Left ventricle myocardium inferior (tissue), 1 donor: Measurements from ENCODE around the gene SYNGR4. TPM values are rescaled to one million over a fixed set of nuclear protein-coding genes. Genes with fewer than 3 reads are reported as not detected.
"Not testable (repeated sequence)": the region's sequence is repeated elsewhere in the genome, so short reads cannot be mapped to it uniquely, and the experiment has no call there.

Source experiments
- DNase-seq: peaks from one replicate; pipeline ENCODE4 v3.0.0-alpha.2; 2020
- H3K27ac ChIP-seq: fragments of 200-600 bp; replicated peaks from 2 replicates; pipeline ENCODE4 v1.8.0; 2021
- H3K27me3 ChIP-seq: fragments of 200-600 bp; 2 replicates; pipeline ENCODE4 v1.8.0; 2021; ENCODE audit warnings: low read depth
- H3K36me3 ChIP-seq: fragments of 200-600 bp; 2 replicates; pipeline ENCODE4 v1.8.0; 2021
- H3K4me1 ChIP-seq: fragments of 200-600 bp; 2 replicates; pipeline ENCODE4 v1.8.0; 2021
- H3K4me3 ChIP-seq: fragments of 200-600 bp; 2 replicates; pipeline ENCODE4 v1.8.0; 2021; ENCODE audit warnings: mild to moderate bottlenecking, moderate library complexity
- H3K9me3 ChIP-seq: fragments of 200-600 bp; replicated peaks from 2 replicates; pipeline ENCODE4 v1.8.0; 2021
- CTCF ChIP-seq: fragments of 200-600 bp; IDR thresholded peaks from 2 replicates; pipeline ENCODE4 v1.8.0; 2021; ENCODE audit warnings: antibody characterized with exemption, mild to moderate bottlenecking, borderline replicate concordance
- intact Hi-C: fragments of 100-400 bp; cut with micrococcal nuclease; formaldehyde crosslinking; loops from one replicate; pipeline ENCODE4 v1.11.0; 2022
- long read RNA-seq: library from polyadenylated mRNA; unstranded; transcript quantifications from one replicate; pipeline ENCODE4 v2.0.0, GENCODE V29; 2021
- total RNA-seq: library from RNA; stranded (reverse); fragmentation: NEBNext Ultra II Directional; extraction: Animal tissue kit (Norgen Biotek cat#: 25700); gene quantifications from one replicate; pipeline ENCODE4 v1.2.1, GENCODE V29; 2021
- donor health status: DM: no; HTN: yes; CAD: no; lungs with severe emphysema.

The SYNGR4 gene
- not detected for total RNA-seq
- long read RNA-seq: 0 reads

GRCh38 chr19:48363810-48364597 is at the start of gene SYNGR4, which contains the start of gene TMEM143:
Gene SYNGR4 (plus strand): TSS chr19:48364367. CDS start chr19:48365843, 1,476 bp downstream.
Gene TMEM143 (minus strand): TSS chr19:48363940. CDS start chr19:48363920, 20 bp downstream.
- H3K36me3 ChIP-seq: peaks cover 7% of the 10 kb centered on the region
- H3K4me1 ChIP-seq: peaks cover 11% of the 10 kb centered on the region
- H3K27me3 ChIP-seq: no peaks in the 10 kb centered on the region
- intact Hi-C loops: no loop called here
- TF ChIP-seq CTCF: no peak
- no peaks in the 10 kb centered on the region for H3K9me3 ChIP-seq
- peak within 1 kb of the TSS; percentile 79 for H3K4me3 ChIP-seq
- peak; percentile 99 for DNase-seq
- H3K27ac ChIP-seq: peak within 1 kb of the TSS; percentile 95

- intact Hi-C loops: no loop called here
- H3K4me3 ChIP-seq: no peak overlapping the region
- DNase-seq: no peak
- no peak overlapping the region for H3K27ac ChIP-seq
- H3K36me3 ChIP-seq: no peaks in the 10 kb centered on the region
- no peaks in the 10 kb centered on the region for H3K9me3 ChIP-seq
- no peaks in the 10 kb centered on the region for H3K27me3 ChIP-seq
- no peak for TF ChIP-seq CTCF
- peaks cover 14% of the 10 kb centered on the region for H3K4me1 ChIP-seq
Measured at GRCh38 chr19:48315712-48316111, 48.5 kb upstream of the SYNGR4 start.

GRCh38 chr19:48317708-48317960 is 46.5 kb upstream of the SYNGR4 start:
- H3K36me3 ChIP-seq, intact Hi-C loops, H3K27ac ChIP-seq, DNase-seq, H3K9me3 ChIP-seq, H3K4me3 ChIP-seq, H3K27me3 ChIP-seq: not testable (repeated sequence)
- peaks cover 26% of the 10 kb centered on the region for H3K4me1 ChIP-seq

GRCh38 chr19:48318286-48318987 is 45.7 kb upstream of the SYNGR4 start:
- intact Hi-C loops: no loop called here
- no peak for TF ChIP-seq CTCF
- H3K27ac ChIP-seq: no peak overlapping the region
- no peaks in the 10 kb centered on the region for H3K27me3 ChIP-seq
- H3K9me3 ChIP-seq: no peaks in the 10 kb centered on the region
- H3K36me3 ChIP-seq: no peaks in the 10 kb centered on the region
- no peak overlapping the region for H3K4me3 ChIP-seq
- no peak for DNase-seq
- H3K4me1 ChIP-seq: peaks cover 34% of the 10 kb centered on the region

GRCh38 chr19:48319647-48320541 is 44.3 kb upstream of the SYNGR4 start:
- H3K4me1 ChIP-seq: peaks cover 45% of the 10 kb centered on the region
- no peaks in the 10 kb centered on the region for H3K36me3 ChIP-seq
- intact Hi-C loops: no loop called here
- H3K4me3 ChIP-seq: no peak overlapping the region
- H3K9me3 ChIP-seq: no peaks in the 10 kb centered on the region
- H3K27ac ChIP-seq: peak overlapping the region; percentile 98
- H3K27me3 ChIP-seq: no peaks in the 10 kb centered on the region
- peak; percentile 82 for DNase-seq
- peak; percentile 89 for TF ChIP-seq CTCF
